H9 (cell line): ENCODE results near the gene CAMK2G. TPM values are rescaled to one million over a fixed set of nuclear protein-coding genes. Genes with fewer than 3 reads are reported as not detected.

Experiments
- DNase-seq: peaks from one replicate; pipeline ENCODE4 v3.0.0-alpha.2; 2017
- H2AFZ ChIP-seq: one replicate; pipeline ENCODE4 v1.6.1; 2013; ENCODE audit warnings: mild to moderate bottlenecking, low read length, control low read depth, moderate library complexity
- H2AK5ac ChIP-seq: 2 replicates; pipeline ENCODE4 v1.6.1; 2013; ENCODE audit warnings: low read length, control low read depth, mixed read lengths; ENCODE audit not compliant: insufficient read length
- H2BK120ac ChIP-seq: one replicate; pipeline ENCODE4 v1.6.1; 2013; ENCODE audit warnings: low read depth, mild to moderate bottlenecking, low read length, control low read depth, inconsistent platforms; ENCODE audit not compliant: poor library complexity, severe bottlenecking
- H2BK12ac ChIP-seq: 2 replicates; pipeline ENCODE4 v1.6.1; 2013; ENCODE audit warnings: low read length, control low read depth, mixed read lengths, low read depth; ENCODE audit not compliant: insufficient read length
- H2BK15ac ChIP-seq: 2 replicates; pipeline ENCODE4 v1.6.1; 2013; ENCODE audit warnings: low read depth, low read length, control low read depth
- H2BK20ac ChIP-seq: one replicate; pipeline ENCODE4 v1.6.1; 2013; ENCODE audit warnings: low read depth, mild to moderate bottlenecking, low read length, control low read depth, inconsistent platforms; ENCODE audit not compliant: poor library complexity, severe bottlenecking
- H2BK5ac ChIP-seq: 2 replicates; pipeline ENCODE4 v1.6.1; 2013; ENCODE audit warnings: low read length, control low read depth, mixed read lengths; ENCODE audit not compliant: insufficient read length
- H3K14ac ChIP-seq: 2 replicates; pipeline ENCODE4 v1.6.1; 2013; ENCODE audit warnings: low read length, control low read depth; ENCODE audit not compliant: insufficient read depth
- H3K18ac ChIP-seq: 2 replicates; pipeline ENCODE4 v1.6.1; 2013; ENCODE audit warnings: low read depth, mild to moderate bottlenecking, mixed read lengths, low read length, control low read depth; ENCODE audit not compliant: insufficient read length
- H3K23ac ChIP-seq: 2 replicates; pipeline ENCODE4 v1.6.1; 2013; ENCODE audit warnings: low read length, control low read depth, mixed read lengths, low read depth; ENCODE audit not compliant: insufficient read length
- H3K23me2 ChIP-seq: 2 replicates; pipeline ENCODE4 v1.6.1; 2013; ENCODE audit warnings: low read depth, mild to moderate bottlenecking, mixed read lengths, low read length, control low read depth; ENCODE audit not compliant: insufficient read length, poor library complexity, severe bottlenecking
- H3K27ac ChIP-seq: 2 replicates; pipeline ENCODE4 v1.5.1; 2013; ENCODE audit warnings: low read length, control low read depth, mixed read lengths, low read depth; ENCODE audit not compliant: insufficient read length
- H3K27me3 ChIP-seq: 2 replicates; pipeline ENCODE4 v1.6.1; 2013; ENCODE audit warnings: low read length, control low read depth, inconsistent platforms; ENCODE audit not compliant: insufficient read depth
- H3K4ac ChIP-seq: 2 replicates; pipeline ENCODE4 v1.6.1; 2013; ENCODE audit warnings: low read depth, mild to moderate bottlenecking, control low read depth, inconsistent platforms, low read length, moderate library complexity
- H3K4me1 ChIP-seq: 2 replicates; pipeline ENCODE4 v1.6.1; 2013; ENCODE audit warnings: low read length, control low read depth, inconsistent platforms; ENCODE audit not compliant: insufficient read depth
- H3K4me2 ChIP-seq: 2 replicates; pipeline ENCODE4 v1.6.1; 2013; ENCODE audit warnings: low read length, control low read depth, mixed read lengths; ENCODE audit not compliant: insufficient read length, insufficient read depth
- H3K56ac ChIP-seq: 2 replicates; pipeline ENCODE4 v1.6.1; 2013; ENCODE audit warnings: low read depth, mild to moderate bottlenecking, mixed read lengths, low read length, control low read depth; ENCODE audit not compliant: insufficient read length
- H3K79me1 ChIP-seq: 2 replicates; pipeline ENCODE4 v1.6.1; 2013; ENCODE audit warnings: low read depth, mild to moderate bottlenecking, moderate library complexity, low read length, control low read depth, inconsistent platforms; ENCODE audit not compliant: insufficient read depth, poor library complexity, severe bottlenecking
- H3K79me2 ChIP-seq: 2 replicates; pipeline ENCODE4 v1.6.1; 2013; ENCODE audit warnings: low read length, control low read depth, inconsistent platforms; ENCODE audit not compliant: insufficient read depth
- H3K9ac ChIP-seq: 2 replicates; pipeline ENCODE4 v1.6.1; 2013; ENCODE audit warnings: low read length, control low read depth, mixed read lengths; ENCODE audit not compliant: insufficient read length; ENCODE audit errors: extremely low read depth
- H3K9me3 ChIP-seq: one replicate; pipeline ENCODE4 v1.6.1; 2013; ENCODE audit warnings: low read depth, low read length, inconsistent platforms; ENCODE audit not compliant: control insufficient read depth
- H3T11ph ChIP-seq: one replicate; pipeline ENCODE4 v1.6.1; 2013; ENCODE audit warnings: mild to moderate bottlenecking, low read length, control low read depth, inconsistent platforms
- H4K20me1 ChIP-seq: one replicate; pipeline ENCODE4 v1.6.1; 2013; ENCODE audit not compliant: control insufficient read depth, insufficient read length, insufficient read depth
- H4K5ac ChIP-seq: 2 replicates; pipeline ENCODE4 v1.6.1; 2013; ENCODE audit warnings: low read depth, mild to moderate bottlenecking, mixed read lengths, low read length, control low read depth; ENCODE audit not compliant: insufficient read length
- H4K8ac ChIP-seq: replicated peaks from 2 replicates; pipeline ENCODE4 v1.6.1; 2013; ENCODE audit warnings: low read length, control low read depth, mixed read lengths, low read depth; ENCODE audit not compliant: insufficient read length
- H4K91ac ChIP-seq: 2 replicates; pipeline ENCODE4 v1.6.1; 2013; ENCODE audit warnings: low read depth, mild to moderate bottlenecking, moderate library complexity, mixed read lengths, low read length, control low read depth; ENCODE audit not compliant: insufficient read length
- H3K27ac Mint-ChIP-seq, 3 experiments: 2 replicates in 2 of 3; 3 replicates in 1 of 3; pipeline ENCODE4 v1.8.0; 2020 to 2021; ENCODE audit warnings: mixed read lengths in 3 of 3, mild to moderate bottlenecking in 1 of 3, moderate library complexity in 1 of 3
- H3K27me3 Mint-ChIP-seq: 2 replicates; pipeline ENCODE4 v1.8.0; 2021; ENCODE audit warnings: low read depth, mild to moderate bottlenecking, moderate library complexity, mixed read lengths
- H3K36me3 Mint-ChIP-seq, 3 experiments: 2 replicates in 2 of 3; 3 replicates in 1 of 3; pipeline ENCODE4 v1.8.0; 2020 to 2021; ENCODE audit warnings: low read depth in 3 of 3, mixed read lengths in 3 of 3; ENCODE audit not compliant: insufficient read depth in 1 of 3
- H3K4me1 Mint-ChIP-seq, 2 experiments: 2 replicates each; pipeline ENCODE4 v1.8.0; 2020; ENCODE audit warnings: mixed read lengths in 2 of 2
- H3K4me3 Mint-ChIP-seq, 2 experiments: 2 replicates in 1 of 2; 3 replicates in 1 of 2; pipeline ENCODE4 v1.8.0; 2020 to 2021; ENCODE audit warnings: mild to moderate bottlenecking in 2 of 2, mixed read lengths in 2 of 2, moderate library complexity in 1 of 2
- H3K9me3 Mint-ChIP-seq, 2 experiments: 2 replicates in 1 of 2; 3 replicates in 1 of 2; pipeline ENCODE4 v1.8.0; 2020; ENCODE audit warnings: mild to moderate bottlenecking in 2 of 2, mixed read lengths in 2 of 2, moderate library complexity in 1 of 2
- CTCF ChIP-seq: fragments of 200-600 bp; sonication (generic); conservative IDR thresholded peaks from 3 replicates; pipeline ENCODE4 v1.8.0; 2021; ENCODE audit warnings: antibody characterized with exemption, mild to moderate bottlenecking
- WGBS: extraction: QIAGEN DNeasy Blood & Tissue Kit; methylation state at CpG from one replicate; pipeline ENCODE4 v1.1.7; 2013; ENCODE audit warnings: missing lambda C conversion rate, low lambda C conversion rate, mixed read lengths; ENCODE audit not compliant: insufficient read length; ENCODE audit errors: extremely low coverage; 5-methylcytosine and 5-hydroxymethylcytosine counted together
- total RNA-seq: library from RNA; stranded (reverse); gene quantifications from 2 replicates; pipeline ENCODE4 v1.2.1, GENCODE V29; 2021

Gene CAMK2G
- total RNA-seq, 1 experiment from 2014 or later: 31.8 TPM

GRCh38 chr10:73910401-73910763 is 36.0 kb upstream of the CAMK2G start:
- no peak overlapping the region for H4K91ac ChIP-seq
- H2BK20ac ChIP-seq: no peak overlapping the region
- no CpG with 5 or more reads among the region's 9 CpGs for WGBS
- H3K79me1 ChIP-seq: no peaks in the 10 kb centered on the region
- no peak overlapping the region for H4K5ac ChIP-seq
- H3K56ac ChIP-seq: no peak overlapping the region
- H2AK5ac ChIP-seq: no peak overlapping the region
- H3K4ac ChIP-seq: no peak overlapping the region
- no peak overlapping the region for H4K8ac ChIP-seq
- Mint-ChIP-seq H3K9me3 (no peaks in the 10 kb centered on the region), H3K36me3 (peaks cover 2 to 9% (median 3%) of the 10 kb centered on the region in 3 experiments; a peak in 4 of 7 replicates), H3K4me1 (peaks cover 59 to 60% of the 10 kb centered on the region in 2 experiments), H3K27ac (0 out of 7 replicates have a peak overlapping the region, but pooled peaks of 1 of the 3 experiments have one; percentile 60), H3K4me3 (peak overlapping the region; percentile 92), H3K27me3 (peaks cover 53% of the 10 kb centered on the region)
- DNase-seq: no peak
- no peak overlapping the region for H3T11ph ChIP-seq
- H3K14ac ChIP-seq: peak overlapping the region; percentile 37; the same call in 1 of the 2 replicates
- no peak overlapping the region for H2BK12ac ChIP-seq
- H2BK15ac ChIP-seq: no peak overlapping the region
- H3K27me3 ChIP-seq: no peaks in the 10 kb centered on the region; the same call in 1 of the 2 replicates
- no peak overlapping the region for H3K23ac ChIP-seq
- no peaks in the 10 kb centered on the region for H3K79me2 ChIP-seq
- H2BK5ac ChIP-seq: no peak overlapping the region
- H4K20me1 ChIP-seq: no peaks in the 10 kb centered on the region
- H2AFZ ChIP-seq: peak overlapping the region; percentile 4
- 0 out of 3 replicates have a peak, but pooled peaks have one; percentile 17 for TF ChIP-seq CTCF
- H3K18ac ChIP-seq: no peak overlapping the region
- no peak overlapping the region for H2BK120ac ChIP-seq
- peaks cover 14% of the 10 kb centered on the region for H3K23me2 ChIP-seq
- peaks cover 12% of the 10 kb centered on the region for H3K4me1 ChIP-seq
- peak overlapping the region; percentile 40 for H3K9ac ChIP-seq
- peak overlapping the region; percentile 93 for H3K4me2 ChIP-seq
- no peaks in the 10 kb centered on the region for H3K9me3 ChIP-seq
- H3K27ac ChIP-seq: no peak overlapping the region
